ENCODE results near the gene HMBS. TPM values are rescaled to one million over a fixed set of nuclear protein-coding genes. Genes with fewer than 3 reads are reported as not detected.

Gene HMBS
- total RNA-seq, 1 donor from 2014 or later: 14.7 TPM

- DNase-seq (ENCODE audit: low spot score): no peak
- intact Hi-C loops (cut with DNase I): no loop called here
These were observed 21.9 kb upstream of the HMBS start for GRCh38 chr11:119062779-119063178.

DNA sequence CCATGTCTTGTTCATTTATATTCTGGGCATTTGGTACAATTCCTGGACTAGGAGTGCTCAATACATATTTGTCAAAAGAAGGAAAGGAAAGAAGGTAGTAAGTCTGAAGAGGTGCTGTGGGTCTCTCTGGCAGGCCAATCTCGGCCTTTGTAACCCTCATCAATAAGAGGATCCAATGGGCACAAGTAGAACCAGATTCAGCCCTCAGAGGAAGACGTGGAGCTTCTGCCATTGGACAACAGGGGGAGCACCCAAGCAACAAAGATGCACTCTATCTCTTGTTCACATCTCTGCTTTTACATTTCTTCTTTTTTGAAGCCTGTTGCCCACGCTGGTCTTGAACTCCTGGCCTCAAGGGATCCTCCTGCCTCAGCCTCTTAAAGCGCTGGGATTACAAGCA lies 19.3 kb upstream of the HMBS start:
- intact Hi-C loops (cut with DNase I): no loop called here
- no peak for DNase-seq (ENCODE audit: low spot score)

DNA sequence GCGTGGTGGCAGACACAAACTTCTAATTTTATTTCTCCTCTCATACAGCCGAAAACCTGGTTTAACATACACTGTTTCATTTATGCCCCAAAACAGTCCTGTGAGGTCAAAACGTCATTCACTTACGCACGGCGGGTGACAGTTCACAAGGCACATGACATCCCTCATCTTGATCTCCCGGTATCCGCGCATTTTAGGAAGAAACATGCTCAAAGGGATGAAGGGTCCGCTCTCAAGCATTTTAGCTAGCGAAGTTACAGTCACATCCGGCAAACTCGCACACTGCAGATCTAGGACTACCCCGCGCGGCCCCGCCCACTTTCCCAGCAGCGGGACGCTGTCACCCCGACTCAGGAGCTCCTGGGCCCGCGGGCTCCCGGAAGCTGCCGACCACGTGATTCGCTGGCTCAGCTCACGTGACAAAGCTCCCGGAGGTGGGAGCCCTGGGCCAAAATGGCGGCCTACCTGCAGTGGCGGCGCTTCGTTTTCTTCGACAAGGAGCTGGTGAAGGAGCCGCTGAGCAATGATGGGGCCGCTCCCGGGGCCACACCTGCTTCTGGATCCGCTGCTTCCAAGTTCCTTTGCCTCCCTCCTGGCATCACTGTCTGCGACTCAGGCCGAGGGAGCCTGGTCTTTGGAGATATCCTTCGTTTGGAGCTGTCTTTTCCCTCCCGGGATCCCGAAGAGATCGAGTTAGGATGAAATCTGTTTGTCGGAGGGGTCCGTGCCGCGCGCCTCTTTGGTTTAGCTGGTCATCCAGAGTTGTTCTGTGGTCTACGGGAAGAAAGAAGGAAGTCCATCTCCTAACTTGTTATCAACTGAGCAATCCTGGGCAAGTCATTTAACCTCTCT lies 17.1 kb upstream of the HMBS start, which contains the start of gene VPS11:
Gene VPS11 (plus strand): TSS at position 448 of the 852 bp plus-strand sequence. CDS start 6 bp downstream, at position 454.
- intact Hi-C loops (cut with DNase I): no loop called here

GRCh38 chr11:119077839-119078238 lies 6.8 kb upstream of the HMBS start:
- no peak for DNase-seq (ENCODE audit: low spot score)
- intact Hi-C loops (cut with DNase I): no loop called here

More for the DNA sequence above, 17.1 kb upstream of the HMBS start, which contains the start of gene VPS11:
- DNase-seq (ENCODE audit: low spot score): peak; percentile 99

GRCh38 chr11:119078675-119079420 lies 5.8 kb upstream of the HMBS start:
- intact Hi-C loops (cut with DNase I): no loop called here
- no peak for DNase-seq (ENCODE audit: low spot score)

- DNase-seq (ENCODE audit: low spot score): no peak
- intact Hi-C loops (cut with DNase I): no loop called here
These were observed 2.9 kb upstream of the HMBS start for GRCh38 chr11:119081682-119082260.

GRCh38 chr11:119085437-119085847 lies 761 bp downstream of the HMBS start:
- DNase-seq (ENCODE audit: low spot score): no peak
- intact Hi-C loops (cut with DNase I): loop anchor here (2.0 kb wide), 1 partner anchor 15 kb away; the partner anchor contains the start of gene DPAGT1

DNA sequence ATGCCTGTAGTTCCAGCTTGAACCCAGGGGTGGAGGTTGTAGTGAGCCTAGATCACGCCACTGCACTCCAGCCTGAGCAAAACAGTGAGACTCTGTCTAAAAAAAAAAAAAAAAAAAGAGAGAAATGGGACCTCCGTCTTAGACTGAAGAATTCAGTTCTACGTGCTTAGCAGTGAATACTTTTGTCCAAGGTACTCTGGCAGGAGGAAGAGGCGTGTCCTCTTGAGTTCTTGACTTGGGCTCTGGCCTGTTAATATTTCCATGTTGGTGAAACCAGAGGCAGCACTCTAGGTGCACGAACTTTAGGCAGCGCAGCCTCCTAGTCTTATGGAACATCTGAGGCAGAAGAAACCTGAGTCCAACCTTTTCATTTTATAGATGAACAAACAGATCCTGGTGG lies 2.4 kb downstream of the HMBS start:
- no peak for DNase-seq (ENCODE audit: low spot score)
- intact Hi-C loops (cut with DNase I): no loop called here

DNA sequence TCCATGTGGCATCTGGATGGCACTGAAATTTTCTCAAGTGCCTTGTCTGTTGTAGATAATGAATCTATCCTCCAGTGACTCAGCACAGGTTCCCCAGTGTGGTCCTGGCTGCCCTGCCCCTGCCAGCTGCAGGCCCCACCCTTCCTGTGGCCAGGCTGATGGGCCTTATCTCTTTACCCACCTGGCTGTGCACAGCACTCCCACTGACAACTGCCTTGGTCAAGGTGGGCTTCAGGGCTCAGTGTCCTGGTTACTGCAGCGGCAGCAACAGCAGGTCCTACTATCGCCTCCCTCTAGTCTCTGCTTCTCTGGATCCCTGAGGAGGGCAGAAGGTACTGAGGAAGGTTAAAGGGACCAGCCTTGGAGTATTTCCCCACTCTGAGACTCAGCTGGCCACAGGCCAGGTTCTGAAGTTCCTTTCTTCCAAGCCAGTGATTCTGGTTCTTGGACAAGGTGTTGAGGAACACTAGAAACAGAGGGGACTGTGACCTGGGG lies 3.1 kb downstream of the HMBS start:
- DNase-seq (ENCODE audit: low spot score): no peak
- intact Hi-C loops (cut with DNase I): no loop called here

- DNase-seq (ENCODE audit: low spot score): no peak
- intact Hi-C loops (cut with DNase I): no loop called here
These were observed 3.7 kb downstream of the HMBS start for GRCh38 chr11:119088406-119088805.

GRCh38 chr11:119089319-119089718 lies 4.6 kb downstream of the HMBS start:
- intact Hi-C loops (cut with DNase I): no loop called here
- DNase-seq (ENCODE audit: low spot score): no peak

GRCh38 chr11:119091178-119091577 lies 6.5 kb downstream of the HMBS start:
- DNase-seq (ENCODE audit: low spot score): no peak
- intact Hi-C loops (cut with DNase I): loop anchor here (5.0 kb wide), 1 partner anchor 106 kb away; no protein-coding TSS in a partner anchor

GRCh38 chr11:119091966-119092879 lies 7.5 kb downstream of the HMBS start:
- intact Hi-C loops (cut with DNase I): loop anchor here (5.0 kb wide), 1 partner anchor 105 kb away; no protein-coding TSS in a partner anchor
- no peak for DNase-seq (ENCODE audit: low spot score)

DNA sequence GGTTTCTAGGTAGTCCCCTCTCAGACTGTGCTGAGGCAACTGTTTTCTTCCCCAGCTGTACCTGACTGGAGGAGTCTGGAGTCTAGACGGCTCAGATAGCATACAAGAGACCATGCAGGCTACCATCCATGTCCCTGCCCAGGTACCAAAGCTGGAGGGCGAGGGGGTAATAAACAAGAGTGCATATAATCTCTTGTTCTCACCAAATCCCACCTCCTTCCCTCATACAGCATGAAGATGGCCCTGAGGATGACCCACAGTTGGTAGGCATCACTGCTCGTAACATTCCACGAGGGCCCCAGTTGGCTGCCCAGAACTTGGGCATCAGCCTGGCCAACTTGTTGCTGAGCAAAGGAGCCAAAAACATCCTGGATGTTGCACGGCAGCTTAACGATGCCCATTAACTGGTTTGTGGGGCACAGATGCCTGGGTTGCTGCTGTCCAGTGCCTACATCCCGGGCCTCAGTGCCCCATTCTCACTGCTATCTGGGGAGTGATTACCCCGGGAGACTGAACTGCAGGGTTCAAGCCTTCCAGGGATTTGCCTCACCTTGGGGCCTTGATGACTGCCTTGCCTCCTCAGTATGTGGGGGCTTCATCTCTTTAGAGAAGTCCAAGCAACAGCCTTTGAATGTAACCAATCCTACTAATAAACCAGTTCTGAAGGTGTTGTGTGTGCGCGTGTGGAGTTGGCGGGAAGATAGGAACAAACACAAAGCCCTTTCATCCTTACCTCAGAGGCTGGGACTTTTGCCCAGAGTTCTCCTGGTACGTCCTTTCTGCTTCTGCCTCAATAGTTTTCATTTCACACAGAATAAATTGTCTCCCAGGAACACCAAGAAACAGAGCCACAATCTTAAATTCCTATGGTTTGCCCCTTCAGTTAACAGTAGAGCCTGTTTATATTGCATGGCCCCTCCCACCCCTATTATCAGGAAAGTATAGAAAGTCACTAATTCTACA lies 8.5 kb downstream of the HMBS start:
- no peak for DNase-seq (ENCODE audit: low spot score)
- intact Hi-C loops (cut with DNase I): loop anchor here (5.0 kb wide), 1 partner anchor 104 kb away; no protein-coding TSS in a partner anchor

DNA sequence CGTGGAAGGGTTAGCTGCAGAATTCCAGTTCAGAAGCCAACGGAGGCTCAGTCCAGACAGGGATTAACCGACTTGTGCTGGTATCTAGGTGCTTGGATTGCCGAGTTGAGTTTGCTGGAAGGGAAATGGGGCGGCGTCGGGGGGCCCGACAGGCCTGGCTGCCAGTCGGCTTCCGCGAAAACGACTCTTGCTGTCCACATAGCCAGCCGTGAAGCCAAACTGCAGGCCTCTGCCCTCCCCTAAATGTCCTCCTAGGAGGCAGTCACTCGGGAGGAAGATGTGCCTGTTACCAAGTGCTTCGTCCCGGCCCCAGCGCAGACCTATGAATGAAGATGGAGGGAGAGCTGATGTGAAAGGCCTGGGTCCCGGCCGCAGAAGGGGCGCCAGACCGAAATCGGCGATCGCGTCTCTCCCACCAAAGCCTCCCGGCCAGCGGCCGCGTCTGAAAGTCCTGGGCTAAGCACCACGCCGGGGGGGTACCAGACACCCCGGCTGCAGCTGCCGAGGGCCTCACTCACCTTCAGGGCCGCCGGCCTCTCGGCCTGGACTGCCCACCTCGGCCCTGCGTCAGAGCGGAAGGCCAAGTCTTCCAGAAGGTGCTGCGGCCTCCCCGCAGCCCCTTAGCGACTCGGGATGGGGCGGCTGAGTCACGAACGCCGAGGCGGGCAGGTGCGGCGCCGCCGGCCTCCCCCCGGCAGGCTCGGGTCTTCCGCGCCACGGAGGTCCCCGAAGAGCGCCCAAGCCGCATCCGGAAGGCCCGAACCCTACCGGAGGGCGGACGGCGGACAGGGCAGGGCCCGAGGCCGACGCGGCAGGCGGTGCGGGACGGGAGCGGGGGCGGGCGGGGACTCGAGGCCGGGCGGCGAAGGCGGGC lies 9.5 kb downstream of the HMBS start:
- intact Hi-C loops (cut with DNase I): loop anchor here (5.0 kb wide), 1 partner anchor 103 kb away; no protein-coding TSS in a partner anchor

GRCh38 chr11:119094816-119095065 lies 10.1 kb downstream of the HMBS start:
- intact Hi-C loops (cut with DNase I): loop anchor here (5.0 kb wide), 1 partner anchor 103 kb away; no protein-coding TSS in a partner anchor
- DNase-seq (ENCODE audit: low spot score): peak; percentile 93

More for the DNA sequence above, 9.5 kb downstream of the HMBS start:
- DNase-seq (ENCODE audit: low spot score): no peak

Measured in cardiac septum (tissue), 1 donor.